H9 (cell line): ENCODE measurements around the gene KRTAP12-2. TPM values are rescaled to one million over a fixed set of nuclear protein-coding genes. Genes with fewer than 3 reads are reported as not detected.

Experiments used
- DNase-seq: peaks from one replicate; pipeline ENCODE4 v3.0.0-alpha.2; 2017
- H2AFZ ChIP-seq: one replicate; pipeline ENCODE4 v1.6.1; 2013; ENCODE audit warnings: mild to moderate bottlenecking, low read length, control low read depth, moderate library complexity
- H2AK5ac ChIP-seq: 2 replicates; pipeline ENCODE4 v1.6.1; 2013; ENCODE audit warnings: low read length, control low read depth, mixed read lengths; ENCODE audit not compliant: insufficient read length
- H2BK120ac ChIP-seq: one replicate; pipeline ENCODE4 v1.6.1; 2013; ENCODE audit warnings: low read depth, mild to moderate bottlenecking, low read length, control low read depth, inconsistent platforms; ENCODE audit not compliant: poor library complexity, severe bottlenecking
- H2BK12ac ChIP-seq: 2 replicates; pipeline ENCODE4 v1.6.1; 2013; ENCODE audit warnings: low read length, control low read depth, mixed read lengths, low read depth; ENCODE audit not compliant: insufficient read length
- H2BK15ac ChIP-seq: 2 replicates; pipeline ENCODE4 v1.6.1; 2013; ENCODE audit warnings: low read depth, low read length, control low read depth
- H2BK20ac ChIP-seq: one replicate; pipeline ENCODE4 v1.6.1; 2013; ENCODE audit warnings: low read depth, mild to moderate bottlenecking, low read length, control low read depth, inconsistent platforms; ENCODE audit not compliant: poor library complexity, severe bottlenecking
- H2BK5ac ChIP-seq: 2 replicates; pipeline ENCODE4 v1.6.1; 2013; ENCODE audit warnings: low read length, control low read depth, mixed read lengths; ENCODE audit not compliant: insufficient read length
- H3K14ac ChIP-seq: 2 replicates; pipeline ENCODE4 v1.6.1; 2013; ENCODE audit warnings: low read length, control low read depth; ENCODE audit not compliant: insufficient read depth
- H3K18ac ChIP-seq: 2 replicates; pipeline ENCODE4 v1.6.1; 2013; ENCODE audit warnings: low read depth, mild to moderate bottlenecking, mixed read lengths, low read length, control low read depth; ENCODE audit not compliant: insufficient read length
- H3K23ac ChIP-seq: 2 replicates; pipeline ENCODE4 v1.6.1; 2013; ENCODE audit warnings: low read length, control low read depth, mixed read lengths, low read depth; ENCODE audit not compliant: insufficient read length
- H3K23me2 ChIP-seq: 2 replicates; pipeline ENCODE4 v1.6.1; 2013; ENCODE audit warnings: low read depth, mild to moderate bottlenecking, mixed read lengths, low read length, control low read depth; ENCODE audit not compliant: insufficient read length, poor library complexity, severe bottlenecking
- H3K27ac ChIP-seq: 2 replicates; pipeline ENCODE4 v1.5.1; 2013; ENCODE audit warnings: low read length, control low read depth, mixed read lengths, low read depth; ENCODE audit not compliant: insufficient read length
- H3K27me3 ChIP-seq: 2 replicates; pipeline ENCODE4 v1.6.1; 2013; ENCODE audit warnings: low read length, control low read depth, inconsistent platforms; ENCODE audit not compliant: insufficient read depth
- H3K4ac ChIP-seq: 2 replicates; pipeline ENCODE4 v1.6.1; 2013; ENCODE audit warnings: low read depth, mild to moderate bottlenecking, control low read depth, inconsistent platforms, low read length, moderate library complexity
- H3K4me1 ChIP-seq: 2 replicates; pipeline ENCODE4 v1.6.1; 2013; ENCODE audit warnings: low read length, control low read depth, inconsistent platforms; ENCODE audit not compliant: insufficient read depth
- H3K4me2 ChIP-seq: 2 replicates; pipeline ENCODE4 v1.6.1; 2013; ENCODE audit warnings: low read length, control low read depth, mixed read lengths; ENCODE audit not compliant: insufficient read length, insufficient read depth
- H3K56ac ChIP-seq: 2 replicates; pipeline ENCODE4 v1.6.1; 2013; ENCODE audit warnings: low read depth, mild to moderate bottlenecking, mixed read lengths, low read length, control low read depth; ENCODE audit not compliant: insufficient read length
- H3K79me1 ChIP-seq: 2 replicates; pipeline ENCODE4 v1.6.1; 2013; ENCODE audit warnings: low read depth, mild to moderate bottlenecking, moderate library complexity, low read length, control low read depth, inconsistent platforms; ENCODE audit not compliant: insufficient read depth, poor library complexity, severe bottlenecking
- H3K79me2 ChIP-seq: 2 replicates; pipeline ENCODE4 v1.6.1; 2013; ENCODE audit warnings: low read length, control low read depth, inconsistent platforms; ENCODE audit not compliant: insufficient read depth
- H3K9ac ChIP-seq: 2 replicates; pipeline ENCODE4 v1.6.1; 2013; ENCODE audit warnings: low read length, control low read depth, mixed read lengths; ENCODE audit not compliant: insufficient read length; ENCODE audit errors: extremely low read depth
- H3K9me3 ChIP-seq: one replicate; pipeline ENCODE4 v1.6.1; 2013; ENCODE audit warnings: low read depth, low read length, inconsistent platforms; ENCODE audit not compliant: control insufficient read depth
- H3T11ph ChIP-seq: one replicate; pipeline ENCODE4 v1.6.1; 2013; ENCODE audit warnings: mild to moderate bottlenecking, low read length, control low read depth, inconsistent platforms
- H4K20me1 ChIP-seq: one replicate; pipeline ENCODE4 v1.6.1; 2013; ENCODE audit not compliant: control insufficient read depth, insufficient read length, insufficient read depth
- H4K5ac ChIP-seq: 2 replicates; pipeline ENCODE4 v1.6.1; 2013; ENCODE audit warnings: low read depth, mild to moderate bottlenecking, mixed read lengths, low read length, control low read depth; ENCODE audit not compliant: insufficient read length
- H4K8ac ChIP-seq: replicated peaks from 2 replicates; pipeline ENCODE4 v1.6.1; 2013; ENCODE audit warnings: low read length, control low read depth, mixed read lengths, low read depth; ENCODE audit not compliant: insufficient read length
- H4K91ac ChIP-seq: 2 replicates; pipeline ENCODE4 v1.6.1; 2013; ENCODE audit warnings: low read depth, mild to moderate bottlenecking, moderate library complexity, mixed read lengths, low read length, control low read depth; ENCODE audit not compliant: insufficient read length
- H3K27ac Mint-ChIP-seq, 3 experiments: 2 replicates in 2 of 3; 3 replicates in 1 of 3; pipeline ENCODE4 v1.8.0; 2020 to 2021; ENCODE audit warnings: mixed read lengths in 3 of 3, mild to moderate bottlenecking in 1 of 3, moderate library complexity in 1 of 3
- H3K27me3 Mint-ChIP-seq: 2 replicates; pipeline ENCODE4 v1.8.0; 2021; ENCODE audit warnings: low read depth, mild to moderate bottlenecking, moderate library complexity, mixed read lengths
- H3K36me3 Mint-ChIP-seq, 3 experiments: 2 replicates in 2 of 3; 3 replicates in 1 of 3; pipeline ENCODE4 v1.8.0; 2020 to 2021; ENCODE audit warnings: low read depth in 3 of 3, mixed read lengths in 3 of 3; ENCODE audit not compliant: insufficient read depth in 1 of 3
- H3K4me1 Mint-ChIP-seq, 2 experiments: 2 replicates each; pipeline ENCODE4 v1.8.0; 2020; ENCODE audit warnings: mixed read lengths in 2 of 2
- H3K4me3 Mint-ChIP-seq, 2 experiments: 2 replicates in 1 of 2; 3 replicates in 1 of 2; pipeline ENCODE4 v1.8.0; 2020 to 2021; ENCODE audit warnings: mild to moderate bottlenecking in 2 of 2, mixed read lengths in 2 of 2, moderate library complexity in 1 of 2
- H3K9me3 Mint-ChIP-seq, 2 experiments: 2 replicates in 1 of 2; 3 replicates in 1 of 2; pipeline ENCODE4 v1.8.0; 2020; ENCODE audit warnings: mild to moderate bottlenecking in 2 of 2, mixed read lengths in 2 of 2, moderate library complexity in 1 of 2
- CTCF ChIP-seq: fragments of 200-600 bp; sonication (generic); conservative IDR thresholded peaks from 3 replicates; pipeline ENCODE4 v1.8.0; 2021; ENCODE audit warnings: antibody characterized with exemption, mild to moderate bottlenecking
- WGBS: extraction: QIAGEN DNeasy Blood & Tissue Kit; methylation state at CpG from one replicate; pipeline ENCODE4 v1.1.7; 2013; ENCODE audit warnings: missing lambda C conversion rate, low lambda C conversion rate, mixed read lengths; ENCODE audit not compliant: insufficient read length; ENCODE audit errors: extremely low coverage; 5-methylcytosine and 5-hydroxymethylcytosine counted together
- total RNA-seq: library from RNA; stranded (reverse); gene quantifications from 2 replicates; pipeline ENCODE4 v1.2.1, GENCODE V29; 2021

KRTAP12-2 gene
- total RNA-seq, 1 experiment from 2014 or later, result not detected

- no peaks in the 10 kb centered on the region for H3K79me2 ChIP-seq
- H3K9me3 ChIP-seq, result no peaks in the 10 kb centered on the region
- H4K5ac ChIP-seq, result no peak overlapping the region
- no peak overlapping the region for H2BK12ac ChIP-seq
- DNase-seq, result no peak
- H2BK20ac ChIP-seq, result no peak overlapping the region
- no peak overlapping the region for H2BK15ac ChIP-seq
- no peak overlapping the region for H3T11ph ChIP-seq
- no CpG with 5 or more reads among the region's 20 CpGs for WGBS
- no peak overlapping the region for H3K18ac ChIP-seq
- no peak overlapping the region for H2AK5ac ChIP-seq
- H3K4me2 ChIP-seq, result no peak overlapping the region
- H3K27ac ChIP-seq, result no peak overlapping the region
- H3K4me3 Mint-ChIP-seq, result no peak overlapping the region
- no peak overlapping the region for H2BK5ac ChIP-seq
- peaks cover 14 to 20% of the 10 kb centered on the region in 2 experiments for H3K4me1 Mint-ChIP-seq
- no peaks in the 10 kb centered on the region for H3K27me3 ChIP-seq
- H3K23ac ChIP-seq, result no peak overlapping the region
- H4K91ac ChIP-seq, result no peak overlapping the region
- H3K9me3 Mint-ChIP-seq, result peaks cover 7 to 14% of the 10 kb centered on the region in 2 experiments
- H3K4me1 ChIP-seq, result no peaks in the 10 kb centered on the region
- peaks cover 15% of the 10 kb centered on the region for H3K27me3 Mint-ChIP-seq
- H4K20me1 ChIP-seq, result no peaks in the 10 kb centered on the region
- H3K9ac ChIP-seq, result no peak overlapping the region
- H3K56ac ChIP-seq, result no peak overlapping the region
- TF ChIP-seq CTCF, result no peak
- H3K4ac ChIP-seq, result no peak overlapping the region
- H2BK120ac ChIP-seq, result no peak overlapping the region
- peaks cover 2% of the 10 kb centered on the region for H3K23me2 ChIP-seq
- H2AFZ ChIP-seq, result no peak overlapping the region
- no peak overlapping the region for H4K8ac ChIP-seq
- no peak overlapping the region for H3K27ac Mint-ChIP-seq
- H3K79me1 ChIP-seq, result no peaks in the 10 kb centered on the region
- no peak overlapping the region; the same call in 1 of the 2 replicates for H3K14ac ChIP-seq
- H3K36me3 Mint-ChIP-seq, result peaks cover 5 to 8% (median 6%) of the 10 kb centered on the region in 3 experiments
These were observed 16.3 kb downstream of the KRTAP12-2 start for GRCh38 chr21:44650265-44650972.
